H9 (cell line): ENCODE data around the gene EPB41L5. TPM values are rescaled to one million over a fixed set of nuclear protein-coding genes. Genes with fewer than 3 reads are reported as not detected.
A peak's percentile ranks its signal among the peaks of the same experiment; 100 is the strongest.

ENCODE experiments used
- DNase-seq: peaks from one replicate; pipeline ENCODE4 v3.0.0-alpha.2; 2017
- H2AFZ ChIP-seq: one replicate; pipeline ENCODE4 v1.6.1; 2013; ENCODE audit warnings: mild to moderate bottlenecking, low read length, control low read depth, moderate library complexity
- H2AK5ac ChIP-seq: 2 replicates; pipeline ENCODE4 v1.6.1; 2013; ENCODE audit warnings: low read length, control low read depth, mixed read lengths; ENCODE audit not compliant: insufficient read length
- H2BK120ac ChIP-seq: one replicate; pipeline ENCODE4 v1.6.1; 2013; ENCODE audit warnings: low read depth, mild to moderate bottlenecking, low read length, control low read depth, inconsistent platforms; ENCODE audit not compliant: poor library complexity, severe bottlenecking
- H2BK12ac ChIP-seq: 2 replicates; pipeline ENCODE4 v1.6.1; 2013; ENCODE audit warnings: low read length, control low read depth, mixed read lengths, low read depth; ENCODE audit not compliant: insufficient read length
- H2BK15ac ChIP-seq: 2 replicates; pipeline ENCODE4 v1.6.1; 2013; ENCODE audit warnings: low read depth, low read length, control low read depth
- H2BK20ac ChIP-seq: one replicate; pipeline ENCODE4 v1.6.1; 2013; ENCODE audit warnings: low read depth, mild to moderate bottlenecking, low read length, control low read depth, inconsistent platforms; ENCODE audit not compliant: poor library complexity, severe bottlenecking
- H2BK5ac ChIP-seq: 2 replicates; pipeline ENCODE4 v1.6.1; 2013; ENCODE audit warnings: low read length, control low read depth, mixed read lengths; ENCODE audit not compliant: insufficient read length
- H3K14ac ChIP-seq: 2 replicates; pipeline ENCODE4 v1.6.1; 2013; ENCODE audit warnings: low read length, control low read depth; ENCODE audit not compliant: insufficient read depth
- H3K18ac ChIP-seq: 2 replicates; pipeline ENCODE4 v1.6.1; 2013; ENCODE audit warnings: low read depth, mild to moderate bottlenecking, mixed read lengths, low read length, control low read depth; ENCODE audit not compliant: insufficient read length
- H3K23ac ChIP-seq: 2 replicates; pipeline ENCODE4 v1.6.1; 2013; ENCODE audit warnings: low read length, control low read depth, mixed read lengths, low read depth; ENCODE audit not compliant: insufficient read length
- H3K23me2 ChIP-seq: 2 replicates; pipeline ENCODE4 v1.6.1; 2013; ENCODE audit warnings: low read depth, mild to moderate bottlenecking, mixed read lengths, low read length, control low read depth; ENCODE audit not compliant: insufficient read length, poor library complexity, severe bottlenecking
- H3K27ac ChIP-seq: 2 replicates; pipeline ENCODE4 v1.5.1; 2013; ENCODE audit warnings: low read length, control low read depth, mixed read lengths, low read depth; ENCODE audit not compliant: insufficient read length
- H3K27me3 ChIP-seq: 2 replicates; pipeline ENCODE4 v1.6.1; 2013; ENCODE audit warnings: low read length, control low read depth, inconsistent platforms; ENCODE audit not compliant: insufficient read depth
- H3K4ac ChIP-seq: 2 replicates; pipeline ENCODE4 v1.6.1; 2013; ENCODE audit warnings: low read depth, mild to moderate bottlenecking, control low read depth, inconsistent platforms, low read length, moderate library complexity
- H3K4me1 ChIP-seq: 2 replicates; pipeline ENCODE4 v1.6.1; 2013; ENCODE audit warnings: low read length, control low read depth, inconsistent platforms; ENCODE audit not compliant: insufficient read depth
- H3K4me2 ChIP-seq: 2 replicates; pipeline ENCODE4 v1.6.1; 2013; ENCODE audit warnings: low read length, control low read depth, mixed read lengths; ENCODE audit not compliant: insufficient read length, insufficient read depth
- H3K56ac ChIP-seq: 2 replicates; pipeline ENCODE4 v1.6.1; 2013; ENCODE audit warnings: low read depth, mild to moderate bottlenecking, mixed read lengths, low read length, control low read depth; ENCODE audit not compliant: insufficient read length
- H3K79me1 ChIP-seq: 2 replicates; pipeline ENCODE4 v1.6.1; 2013; ENCODE audit warnings: low read depth, mild to moderate bottlenecking, moderate library complexity, low read length, control low read depth, inconsistent platforms; ENCODE audit not compliant: insufficient read depth, poor library complexity, severe bottlenecking
- H3K79me2 ChIP-seq: 2 replicates; pipeline ENCODE4 v1.6.1; 2013; ENCODE audit warnings: low read length, control low read depth, inconsistent platforms; ENCODE audit not compliant: insufficient read depth
- H3K9ac ChIP-seq: 2 replicates; pipeline ENCODE4 v1.6.1; 2013; ENCODE audit warnings: low read length, control low read depth, mixed read lengths; ENCODE audit not compliant: insufficient read length; ENCODE audit errors: extremely low read depth
- H3K9me3 ChIP-seq: one replicate; pipeline ENCODE4 v1.6.1; 2013; ENCODE audit warnings: low read depth, low read length, inconsistent platforms; ENCODE audit not compliant: control insufficient read depth
- H3T11ph ChIP-seq: one replicate; pipeline ENCODE4 v1.6.1; 2013; ENCODE audit warnings: mild to moderate bottlenecking, low read length, control low read depth, inconsistent platforms
- H4K20me1 ChIP-seq: one replicate; pipeline ENCODE4 v1.6.1; 2013; ENCODE audit not compliant: control insufficient read depth, insufficient read length, insufficient read depth
- H4K5ac ChIP-seq: 2 replicates; pipeline ENCODE4 v1.6.1; 2013; ENCODE audit warnings: low read depth, mild to moderate bottlenecking, mixed read lengths, low read length, control low read depth; ENCODE audit not compliant: insufficient read length
- H4K8ac ChIP-seq: replicated peaks from 2 replicates; pipeline ENCODE4 v1.6.1; 2013; ENCODE audit warnings: low read length, control low read depth, mixed read lengths, low read depth; ENCODE audit not compliant: insufficient read length
- H4K91ac ChIP-seq: 2 replicates; pipeline ENCODE4 v1.6.1; 2013; ENCODE audit warnings: low read depth, mild to moderate bottlenecking, moderate library complexity, mixed read lengths, low read length, control low read depth; ENCODE audit not compliant: insufficient read length
- H3K27ac Mint-ChIP-seq, 3 experiments: 2 replicates in 2 of 3; 3 replicates in 1 of 3; pipeline ENCODE4 v1.8.0; 2020 to 2021; ENCODE audit warnings: mixed read lengths in 3 of 3, mild to moderate bottlenecking in 1 of 3, moderate library complexity in 1 of 3
- H3K27me3 Mint-ChIP-seq: 2 replicates; pipeline ENCODE4 v1.8.0; 2021; ENCODE audit warnings: low read depth, mild to moderate bottlenecking, moderate library complexity, mixed read lengths
- H3K36me3 Mint-ChIP-seq, 3 experiments: 2 replicates in 2 of 3; 3 replicates in 1 of 3; pipeline ENCODE4 v1.8.0; 2020 to 2021; ENCODE audit warnings: low read depth in 3 of 3, mixed read lengths in 3 of 3; ENCODE audit not compliant: insufficient read depth in 1 of 3
- H3K4me1 Mint-ChIP-seq, 2 experiments: 2 replicates each; pipeline ENCODE4 v1.8.0; 2020; ENCODE audit warnings: mixed read lengths in 2 of 2
- H3K4me3 Mint-ChIP-seq, 2 experiments: 2 replicates in 1 of 2; 3 replicates in 1 of 2; pipeline ENCODE4 v1.8.0; 2020 to 2021; ENCODE audit warnings: mild to moderate bottlenecking in 2 of 2, mixed read lengths in 2 of 2, moderate library complexity in 1 of 2
- H3K9me3 Mint-ChIP-seq, 2 experiments: 2 replicates in 1 of 2; 3 replicates in 1 of 2; pipeline ENCODE4 v1.8.0; 2020; ENCODE audit warnings: mild to moderate bottlenecking in 2 of 2, mixed read lengths in 2 of 2, moderate library complexity in 1 of 2
- CTCF ChIP-seq: fragments of 200-600 bp; sonication (generic); conservative IDR thresholded peaks from 3 replicates; pipeline ENCODE4 v1.8.0; 2021; ENCODE audit warnings: antibody characterized with exemption, mild to moderate bottlenecking
- WGBS: extraction: QIAGEN DNeasy Blood & Tissue Kit; methylation state at CpG from one replicate; pipeline ENCODE4 v1.1.7; 2013; ENCODE audit warnings: missing lambda C conversion rate, low lambda C conversion rate, mixed read lengths; ENCODE audit not compliant: insufficient read length; ENCODE audit errors: extremely low coverage; 5-methylcytosine and 5-hydroxymethylcytosine counted together
- total RNA-seq: library from RNA; stranded (reverse); gene quantifications from 2 replicates; pipeline ENCODE4 v1.2.1, GENCODE V29; 2021

EPB41L5 gene
- total RNA-seq, 1 experiment from 2014 or later = 40.4 TPM

- DNase-seq = peak; percentile 9
- Histone ChIP-seq H3K56ac (no peak overlapping the region), H3K9me3 (peaks cover 4% of the 10 kb centered on the region), H2AFZ (no peak overlapping the region), H3K79me2 (no peaks in the 10 kb centered on the region; the same call in 1 of the 2 replicates), H3K27ac (no peak overlapping the region), H3K14ac (no peak overlapping the region), H3K23ac (no peak overlapping the region), H3K4me1 (no peaks in the 10 kb centered on the region), H4K91ac (no peak overlapping the region), H2AK5ac (no peak overlapping the region), H3K23me2 (no peaks in the 10 kb centered on the region), H2BK20ac (no peak overlapping the region), H3T11ph (no peak overlapping the region), H3K9ac (no peak overlapping the region), H2BK5ac (no peak overlapping the region), H4K20me1 (peaks cover 2% of the 10 kb centered on the region), H3K27me3 (peaks cover 10% of the 10 kb centered on the region; the same call in 1 of the 2 replicates), H4K5ac (no peak overlapping the region), H2BK15ac (no peak overlapping the region), H3K18ac (no peak overlapping the region), H3K4me2 (no peak overlapping the region), H4K8ac (no peak overlapping the region), H2BK12ac (no peak overlapping the region), H3K4ac (no peak overlapping the region), H2BK120ac (no peak overlapping the region), H3K79me1 (no peaks in the 10 kb centered on the region)
- Mint-ChIP-seq H3K27ac (no peak overlapping the region), H3K9me3 (peaks cover 6 to 9% of the 10 kb centered on the region in 2 experiments), H3K36me3 (peaks cover 10 to 25% (median 18%) of the 10 kb centered on the region in 3 experiments), H3K27me3 (peaks cover 69% of the 10 kb centered on the region), H3K4me3 (peak overlapping the region in 1 of 2 experiments; percentile 9; a peak in 1 of 5 replicates), H3K4me1 (peaks cover 24 to 35% of the 10 kb centered on the region in 2 experiments)
- no peak for TF ChIP-seq CTCF
- WGBS = no CpG with 5 or more reads among the region's 9 CpGs
Measured at GRCh38 chr2:120224735-120225548, 212.1 kb downstream of the EPB41L5 start.
